Hypothalamus (tissue), 51 donors: ENCODE measurements around the gene DGCR8.
"Not testable (repeated sequence)": the region's sequence is repeated elsewhere in the genome, so short reads cannot be mapped to it uniquely, and the experiment has no call there.

Experiments used
- DNase-seq, 51 donors: peaks; one replicate each; lab custom pipeline; 2025; lab: John Stamatoyannopoulos, UW

Gene DGCR8

GRCh38 chr22:20147237-20147988, 67.4 kb downstream of the DGCR8 start:
- no peak for DNase-seq

GRCh38 chr22:20148414-20148813, 68.4 kb downstream of the DGCR8 start:
- DNase-seq: no peak

- no peak for DNase-seq
Observed at GRCh38 chr22:20149257-20150250, 69.5 kb downstream of the DGCR8 start.

DNA sequence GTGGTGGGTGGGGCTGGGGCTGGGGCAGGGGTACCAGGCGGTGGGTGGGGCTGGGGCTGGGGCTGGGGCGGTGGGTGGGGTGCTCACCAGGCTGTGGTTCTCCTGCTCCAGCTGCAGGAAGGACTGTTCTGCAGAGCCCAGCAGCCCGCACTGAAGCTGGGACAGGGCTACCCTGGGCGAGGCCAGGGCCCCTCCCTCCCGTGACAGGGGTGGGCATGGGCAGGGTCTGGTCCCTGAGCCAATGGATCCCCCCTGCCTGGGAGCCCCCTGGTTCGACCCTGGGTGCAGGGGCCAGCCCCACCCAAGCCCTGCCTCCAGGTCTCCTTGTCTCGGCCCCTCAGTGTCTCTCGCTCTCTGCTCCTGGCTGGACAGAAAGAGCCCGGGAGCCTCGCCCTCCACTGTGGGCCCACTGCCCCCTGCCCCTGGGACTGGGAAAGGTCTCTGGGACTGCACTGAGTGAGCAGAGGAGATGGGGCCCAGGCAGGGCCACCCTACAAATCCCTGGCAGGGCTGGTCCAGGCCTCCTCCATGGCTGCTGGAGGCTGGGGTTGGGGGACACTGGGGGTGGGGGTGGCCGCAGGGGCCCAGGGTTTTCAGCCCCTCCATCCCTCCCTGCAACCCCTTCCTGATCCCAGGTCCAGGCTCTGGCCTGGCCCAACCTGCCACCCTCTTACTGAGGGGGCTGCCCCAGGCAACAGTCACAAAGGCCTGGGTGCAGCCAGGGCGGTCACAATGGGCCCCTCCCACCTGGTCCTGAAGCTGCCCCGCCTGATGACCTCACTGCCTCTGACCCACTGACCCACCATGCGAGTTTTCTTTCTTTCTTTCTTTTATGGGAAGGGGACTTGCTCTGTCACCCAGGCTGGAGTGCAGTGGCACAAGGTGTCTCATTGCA, 70.6 kb downstream of the DGCR8 start, which contains the start of gene CCDC188:
CCDC188 (minus strand) TSS at position 675 of the 895 bp plus-strand sequence; CDS start at position 606, 69 bp downstream.
- no peak for DNase-seq

DNA sequence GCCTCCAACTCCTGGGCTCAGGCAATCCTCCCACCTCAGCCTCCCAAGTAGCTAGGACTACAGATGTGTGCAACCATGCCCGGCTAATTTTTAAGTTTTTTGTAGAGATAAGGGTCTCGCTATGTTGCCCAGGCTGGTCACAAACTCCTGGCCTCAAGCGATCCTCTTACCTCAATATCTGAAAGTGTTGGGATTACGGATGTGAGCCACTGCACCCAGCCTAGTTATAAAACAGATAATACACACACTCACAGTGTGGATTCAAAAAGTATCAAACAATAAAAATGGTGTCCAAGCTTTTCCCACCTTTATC, 71.2 kb downstream of the DGCR8 start:
- DNase-seq: no peak

GRCh38 chr22:20152464-20152890, 72.4 kb downstream of the DGCR8 start:
- no peak for DNase-seq

DNA sequence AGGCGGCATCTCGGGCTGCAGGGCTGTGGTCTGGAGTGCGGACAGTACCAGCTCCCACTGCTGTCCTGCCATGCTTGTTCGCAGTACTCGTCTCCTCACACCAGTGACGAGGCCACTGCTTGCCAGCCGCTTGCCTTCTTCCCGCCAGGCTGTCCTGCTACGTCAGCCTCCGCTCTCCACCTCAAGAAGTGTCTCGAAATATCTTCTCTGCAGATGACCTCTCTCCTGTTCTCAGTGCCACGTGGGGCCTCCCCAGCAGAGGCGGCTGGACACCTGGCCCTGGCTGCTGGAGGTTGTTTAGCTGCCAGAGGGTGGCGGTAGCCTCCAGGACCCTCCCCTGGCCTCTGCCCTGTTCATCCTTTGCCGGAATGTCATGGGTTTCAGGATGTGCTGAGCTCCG, 73.9 kb downstream of the DGCR8 start:
- DNase-seq: no peak

DNA sequence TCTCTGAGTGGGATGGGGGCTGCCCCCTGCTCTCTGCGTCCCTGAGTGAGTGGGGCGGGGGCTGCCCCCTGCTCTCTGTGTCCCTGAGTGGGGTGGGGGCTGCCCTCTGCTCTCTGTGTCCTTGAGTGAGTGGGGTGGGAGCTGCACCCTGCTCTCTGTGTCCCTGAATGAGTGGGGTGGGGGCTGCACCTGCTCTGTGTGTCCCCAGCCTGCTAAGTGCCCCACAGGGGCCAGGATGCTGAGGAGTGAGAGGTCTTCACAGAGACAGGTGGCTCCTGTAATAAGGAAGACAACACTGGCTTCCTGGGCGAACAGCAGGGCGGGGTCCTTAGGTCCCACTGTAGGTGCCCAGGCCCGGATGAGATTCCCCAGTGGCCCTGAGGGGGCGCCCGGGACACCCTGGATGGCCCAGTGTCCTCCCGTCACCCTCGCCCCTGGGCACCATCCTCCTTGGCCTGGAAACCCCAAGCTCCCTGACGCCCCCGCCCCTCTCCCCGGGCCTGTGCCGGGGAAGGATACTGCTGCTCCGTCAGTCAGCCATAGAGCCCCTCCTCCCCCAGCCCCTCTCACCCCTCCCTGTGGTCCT, 74.7 kb downstream of the DGCR8 start:
- DNase-seq: no peak

- peak in 46 of 51 donors; percentile 9 to 81 (median 60) for DNase-seq
Observed at GRCh38 chr22:20155330-20156041, 75.4 kb downstream of the DGCR8 start.

DNA sequence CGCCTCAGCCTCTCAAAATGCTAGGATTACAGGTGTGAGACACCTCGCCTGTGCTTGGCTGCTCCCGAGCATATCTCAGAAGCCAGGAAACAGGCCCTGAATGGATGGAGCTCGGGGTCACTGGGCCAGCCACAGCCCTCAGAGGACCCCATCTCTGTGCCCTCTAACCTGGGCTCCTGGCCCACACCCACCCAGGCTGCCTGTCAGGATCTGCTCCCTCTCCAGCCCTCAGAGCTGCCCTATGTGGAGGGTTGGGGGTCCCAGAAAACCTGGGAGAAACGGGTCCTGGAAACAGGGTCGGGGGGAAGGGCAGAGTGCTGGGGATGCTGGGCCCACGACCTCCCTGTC, 76.0 kb downstream of the DGCR8 start:
- no peak for DNase-seq

GRCh38 chr22:20156611-20157429, 76.8 kb downstream of the DGCR8 start:
- DNase-seq: peak; percentile 19 to 93 (median 70)

GRCh38 chr22:20157430-20158183, 77.6 kb downstream of the DGCR8 start:
- no peak for DNase-seq

DNA sequence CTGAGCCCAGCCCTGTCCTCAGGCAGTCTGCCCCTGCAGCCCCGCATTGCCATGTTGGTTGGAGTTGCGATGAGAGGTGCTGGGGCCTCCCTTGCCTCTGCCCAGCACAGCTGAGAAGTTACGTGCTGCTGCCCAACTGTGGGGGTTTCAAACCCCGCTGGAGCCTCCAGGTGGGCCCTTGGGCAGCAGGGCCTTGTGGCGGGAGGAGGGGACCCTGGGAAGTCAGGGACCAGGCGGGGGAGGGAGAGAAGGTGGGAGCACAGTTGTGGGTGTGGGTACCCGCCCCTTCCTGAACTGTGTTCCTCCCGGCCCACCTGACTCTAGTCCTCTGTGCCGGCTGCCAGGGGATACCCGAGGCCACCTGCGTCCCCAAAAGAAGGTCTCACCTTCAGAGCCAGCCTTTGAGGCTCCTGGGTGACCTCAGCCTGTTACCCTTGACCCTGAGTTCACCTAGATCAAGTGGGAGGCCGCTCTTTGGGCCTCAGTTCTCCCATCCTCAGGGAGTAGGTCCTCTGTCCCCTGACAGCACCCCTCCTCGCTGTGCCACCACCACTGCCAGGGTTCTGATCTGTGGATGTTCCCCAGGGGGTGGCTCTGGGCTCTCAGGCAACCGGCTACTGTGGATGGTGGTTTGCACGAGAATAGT, 78.5 kb downstream of the DGCR8 start:
- no peak for DNase-seq

DNA sequence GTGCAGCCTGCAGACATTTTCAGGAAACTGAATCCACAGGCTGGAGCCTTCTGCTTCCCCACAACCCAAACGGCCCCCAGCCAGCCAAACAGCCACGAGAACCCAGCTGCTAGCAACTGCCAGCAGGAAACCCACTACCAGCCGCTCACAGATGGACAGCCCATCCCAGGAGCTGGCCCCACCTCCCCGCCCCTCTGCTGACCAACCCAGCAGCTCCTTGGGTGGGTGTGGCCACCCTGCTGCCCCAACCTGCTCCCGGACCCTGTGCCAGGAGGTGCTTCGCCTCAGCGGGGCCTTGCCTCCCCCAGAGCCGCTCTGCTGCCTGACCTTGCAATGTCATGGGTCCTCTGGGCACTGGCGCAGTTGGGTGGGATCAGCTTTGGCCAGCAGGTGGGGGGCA, 79.0 kb downstream of the DGCR8 start:
- no peak for DNase-seq

GRCh38 chr22:20159531-20159930, 79.5 kb downstream of the DGCR8 start:
- not testable (repeated sequence) for DNase-seq

DNA sequence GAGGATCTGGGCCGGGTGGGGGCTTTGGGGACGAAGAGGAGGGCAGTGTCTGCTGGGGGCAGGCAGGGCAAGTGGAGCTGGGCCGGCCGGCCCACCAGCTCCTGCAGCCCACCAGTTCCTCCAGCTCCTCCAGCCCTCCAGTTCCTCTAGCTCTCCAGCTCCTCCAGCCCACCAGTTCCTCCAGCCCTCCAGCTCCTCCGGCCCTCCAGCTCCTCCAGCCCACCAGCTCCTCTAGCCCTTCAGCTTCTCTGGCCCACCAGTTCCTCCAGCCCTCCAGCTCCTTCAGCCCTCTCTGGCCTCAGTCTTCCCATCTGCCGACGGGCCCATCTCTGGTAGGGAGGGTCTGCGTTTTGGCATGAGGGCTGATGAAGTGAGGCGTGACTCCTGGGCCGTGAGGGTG, 80.0 kb downstream of the DGCR8 start:
- no peak for DNase-seq
